OCI-LY7 (cell line): ENCODE data around the gene INPP5A. TPM values are rescaled to one million over a fixed set of nuclear protein-coding genes. Genes with fewer than 3 reads are reported as not detected.

Source experiments
- BruUV-seq: library from RNA; stranded (reverse); fragments of 400-500 nt; replicated peaks from 2 replicates; lab custom pipeline; 2021; lab: Mats Ljungman, UMichigan
- CTCF ChIA-PET: fragments of 300-600 bp; sonication (Branson Sonifier 250); formaldehyde crosslinking; loops from one replicate; lab custom pipeline; 2022; ENCODE audit warnings: antibody characterized with exemption; ENCODE audit not compliant: unreplicated experiment; lab: Charles Lee
- POLR2A ChIA-PET: fragments of 300-600 bp; sonication (Branson Sonifier 250); formaldehyde crosslinking; loops from one replicate; lab custom pipeline; 2022; ENCODE audit warnings: antibody characterized with exemption; lab: Charles Lee
- DNase-seq: peaks from one replicate; pipeline ENCODE4 v3.0.0-alpha.2; 2015; ENCODE audit warnings: low spot score
- H2AFZ ChIP-seq: fragments of 200-600 bp; sonication (generic), shearing (Covaris generic); 2 replicates; pipeline ENCODE4 v1.6.1; 2014; ENCODE audit warnings: mild to moderate bottlenecking, antibody characterized with exemption, low read length, moderate library complexity
- H3K27ac ChIP-seq: fragments of 200-600 bp; sonication (generic); 2 replicates; pipeline ENCODE4 v1.5.1; 2014; ENCODE audit warnings: mixed run types, low read depth, mild to moderate bottlenecking, moderate library complexity, low read length, inconsistent platforms; ENCODE audit not compliant: poor library complexity, severe bottlenecking
- H3K36me3 ChIP-seq: fragments of 200-600 bp; sonication (generic); 2 replicates; pipeline ENCODE4 v1.6.1; 2014; ENCODE audit warnings: mild to moderate bottlenecking, antibody characterized with exemption, low read length, moderate library complexity, mixed read lengths; ENCODE audit not compliant: insufficient read depth
- H3K4me1 ChIP-seq: fragments of 200-600 bp; sonication (generic); 2 replicates; pipeline ENCODE4 v1.5.1; 2014; ENCODE audit warnings: mild to moderate bottlenecking, low read length; ENCODE audit not compliant: insufficient read depth, poor library complexity, severe bottlenecking
- H3K4me2 ChIP-seq: fragments of 200-600 bp; sonication (generic); 2 replicates; pipeline ENCODE4 v1.6.1; 2014; ENCODE audit warnings: mild to moderate bottlenecking, low read length
- H3K4me3 ChIP-seq: fragments of 200-600 bp; sonication (generic); 2 replicates; pipeline ENCODE4 v1.5.1; 2014; ENCODE audit warnings: mild to moderate bottlenecking, low read depth, low read length; ENCODE audit not compliant: poor library complexity, severe bottlenecking
- H3K79me2 ChIP-seq: fragments of 200-600 bp; sonication (generic); 2 replicates; pipeline ENCODE4 v1.6.1; 2016; ENCODE audit warnings: low read depth, mild to moderate bottlenecking, low read length, moderate library complexity, mixed read lengths; ENCODE audit not compliant: insufficient read depth
- H3K9me2 ChIP-seq: fragments of 200-600 bp; sonication (generic); 2 replicates; pipeline ENCODE4 v1.6.1; 2016; ENCODE audit warnings: mild to moderate bottlenecking, low read length, mixed read lengths; ENCODE audit not compliant: insufficient read depth
- H3K9me3 ChIP-seq: fragments of 200-600 bp; sonication (generic); 2 replicates; pipeline ENCODE4 v1.6.1; 2014; ENCODE audit warnings: mild to moderate bottlenecking, mixed run types, low read length, mixed read lengths
- H4K20me1 ChIP-seq: fragments of 200-600 bp; sonication (generic); 2 replicates; pipeline ENCODE4 v1.6.1; 2014; ENCODE audit warnings: mild to moderate bottlenecking, antibody characterized with exemption, low read length, moderate library complexity, mixed read lengths; ENCODE audit not compliant: insufficient read depth
- EZH2phosphoT487 ChIP-seq: fragments of 200-600 bp; sonication (generic); IDR thresholded peaks from 2 replicates; pipeline ENCODE4 v1.6.1; 2018; ENCODE audit warnings: low read depth, borderline replicate concordance, mild to moderate bottlenecking, mixed run types, antibody characterized with exemption, low read length, moderate library complexity, mixed read lengths
- intact Hi-C: fragments of 100-400 bp; cut with micrococcal nuclease; formaldehyde crosslinking; loops from one replicate; pipeline ENCODE4 v1.10.0; 2022; ENCODE audit not compliant: unreplicated experiment
- total RNA-seq, 2 experiments: library from RNA; depleted of rRNA in 1 of 2; stranded (reverse); fragments of >200 nt in 1 of 2; shearing (Covaris generic) in 1 of 2; gene quantifications; 2 replicates each; pipeline ENCODE4 v1.2.3, GENCODE V29; 2014 to 2022
- TF ChIP-seq, protein P1 (sequence below): fragments of 200-600 bp; sonication (generic); conservative IDR thresholded peaks from 2 replicates; pipeline ENCODE4 v1.5.1; 2014; ENCODE audit warnings: mild to moderate bottlenecking, antibody characterized with exemption, low read length, moderate library complexity, mixed read lengths

The INPP5A gene
- total RNA-seq, 2 experiments from 2014 or later = 14.5 to 18.4 TPM

DNA sequence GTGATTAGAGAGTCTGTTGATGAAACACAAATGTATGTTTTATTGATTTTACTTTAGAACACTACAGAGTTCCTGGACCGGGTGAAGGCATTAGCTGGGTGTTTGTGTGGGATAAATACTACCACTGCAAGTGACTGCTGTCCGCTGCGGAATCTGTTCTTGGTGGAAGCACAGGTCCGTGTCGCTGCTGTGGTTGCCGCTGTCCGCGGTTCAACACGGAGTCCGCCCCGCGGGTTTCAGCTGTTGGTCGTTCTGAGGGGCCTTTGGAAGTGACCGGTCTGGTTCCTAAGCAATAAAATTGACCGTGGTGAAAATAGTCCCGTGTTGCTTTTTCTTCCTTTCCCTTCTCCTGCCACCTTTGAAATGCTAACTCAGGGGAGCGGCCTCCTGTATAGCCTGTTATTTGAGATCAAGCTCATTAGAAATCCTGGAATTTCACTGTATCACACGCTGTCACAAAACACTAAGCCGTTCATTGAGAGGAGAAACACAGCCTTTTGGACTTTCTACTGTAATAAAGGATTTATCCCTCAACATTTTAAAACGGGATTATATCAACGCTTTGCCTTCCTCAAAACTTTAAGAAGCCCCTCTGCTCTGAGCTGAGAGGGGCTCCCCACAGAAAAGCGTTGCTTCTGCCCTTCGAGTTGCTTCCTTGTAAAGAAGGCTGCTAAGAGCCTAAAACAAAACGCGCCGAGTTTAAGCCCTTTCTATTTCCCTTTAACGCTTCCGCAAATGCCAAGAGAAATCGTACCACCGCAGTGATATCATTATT, 245.8 kb downstream of the INPP5A start:
- H4K20me1 ChIP-seq = no peaks in the 10 kb centered on the region
- no peaks in the 10 kb centered on the region for H3K4me1 ChIP-seq
- intact Hi-C loops = no loop called here
- CTCF ChIA-PET = no interaction called here
- TF ChIP-seq EZH2phosphoT487 = no peak
- TF ChIP-seq, protein P1, sequence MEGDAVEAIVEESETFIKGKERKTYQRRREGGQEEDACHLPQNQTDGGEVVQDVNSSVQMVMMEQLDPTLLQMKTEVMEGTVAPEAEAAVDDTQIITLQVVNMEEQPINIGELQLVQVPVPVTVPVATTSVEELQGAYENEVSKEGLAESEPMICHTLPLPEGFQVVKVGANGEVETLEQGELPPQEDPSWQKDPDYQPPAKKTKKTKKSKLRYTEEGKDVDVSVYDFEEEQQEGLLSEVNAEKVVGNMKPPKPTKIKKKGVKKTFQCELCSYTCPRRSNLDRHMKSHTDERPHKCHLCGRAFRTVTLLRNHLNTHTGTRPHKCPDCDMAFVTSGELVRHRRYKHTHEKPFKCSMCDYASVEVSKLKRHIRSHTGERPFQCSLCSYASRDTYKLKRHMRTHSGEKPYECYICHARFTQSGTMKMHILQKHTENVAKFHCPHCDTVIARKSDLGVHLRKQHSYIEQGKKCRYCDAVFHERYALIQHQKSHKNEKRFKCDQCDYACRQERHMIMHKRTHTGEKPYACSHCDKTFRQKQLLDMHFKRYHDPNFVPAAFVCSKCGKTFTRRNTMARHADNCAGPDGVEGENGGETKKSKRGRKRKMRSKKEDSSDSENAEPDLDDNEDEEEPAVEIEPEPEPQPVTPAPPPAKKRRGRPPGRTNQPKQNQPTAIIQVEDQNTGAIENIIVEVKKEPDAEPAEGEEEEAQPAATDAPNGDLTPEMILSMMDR = no peak
- no peaks in the 10 kb centered on the region for H3K9me3 ChIP-seq
- no peaks in the 10 kb centered on the region for H3K9me2 ChIP-seq
- H3K4me3 ChIP-seq = no peak overlapping the region
- no peaks in the 10 kb centered on the region for H3K79me2 ChIP-seq
- POLR2A ChIA-PET = no interaction called here
- no peak overlapping the region for H3K4me2 ChIP-seq
- no peak overlapping the region for H2AFZ ChIP-seq
- no peak overlapping the region for H3K27ac ChIP-seq
- no peaks in the 10 kb centered on the region for H3K36me3 ChIP-seq
- no TSS peak for BruUV-seq
- DNase-seq = no peak

DNA sequence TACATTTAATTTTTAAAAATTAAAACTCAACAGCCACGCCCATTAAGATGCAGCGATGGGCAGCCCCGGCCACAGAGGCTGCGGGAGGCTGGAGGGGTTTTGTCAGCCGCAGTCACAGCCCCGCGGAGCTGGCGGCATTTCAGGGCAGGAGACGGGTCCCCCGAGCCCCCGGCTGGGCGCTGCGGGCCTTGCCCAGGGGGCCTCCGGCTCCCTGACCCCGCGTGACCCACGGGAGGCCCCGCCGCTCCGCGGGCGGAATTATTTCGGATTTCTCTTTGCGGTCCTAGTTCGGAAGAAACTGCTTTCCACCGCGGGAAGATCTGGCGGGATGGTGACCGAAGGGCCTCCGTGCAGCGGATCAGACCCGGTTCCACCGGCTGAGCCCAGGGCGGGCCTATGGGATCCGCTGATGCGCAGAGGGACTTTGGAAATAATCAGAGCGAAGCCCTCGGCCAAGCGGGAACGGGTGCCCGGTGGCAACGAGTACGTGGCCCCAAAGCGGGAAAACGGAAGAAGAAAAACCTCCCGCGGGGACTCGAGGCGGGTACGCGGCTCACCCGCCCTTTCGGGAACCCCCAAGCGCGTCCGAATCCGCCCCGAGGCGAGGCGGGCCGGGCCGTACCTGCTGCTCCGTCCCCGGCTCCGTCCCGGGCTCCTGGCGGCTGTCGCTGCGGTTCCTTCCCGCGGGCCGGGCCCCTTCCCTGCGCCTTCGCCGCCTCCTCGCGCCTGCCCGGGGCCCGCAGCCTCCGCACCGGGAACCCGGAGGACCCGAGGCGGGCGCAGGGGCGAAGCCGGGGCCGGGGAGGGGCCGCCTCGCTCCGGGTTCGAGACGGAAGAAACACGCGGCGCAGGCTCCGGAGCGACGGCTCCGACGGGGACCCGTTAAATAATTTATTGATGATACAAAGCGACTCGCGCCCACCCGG, 246.6 kb downstream of the INPP5A start:
- BruUV-seq = no TSS peak
- no peaks in the 10 kb centered on the region for H3K9me2 ChIP-seq
- intact Hi-C loops = no loop called here

More for the DNA sequence above, 246.6 kb downstream of the INPP5A start:
- ChIA-PET POLR2A (no interaction called here), CTCF (no interaction called here)
- TF ChIP-seq, protein P1 = no peak
- TF ChIP-seq EZH2phosphoT487 = no peak
- Histone ChIP-seq H3K36me3 (no peaks in the 10 kb centered on the region), H3K4me2 (no peak overlapping the region), H3K4me1 (no peaks in the 10 kb centered on the region), H2AFZ (no peak overlapping the region), H4K20me1 (no peaks in the 10 kb centered on the region), H3K79me2 (no peaks in the 10 kb centered on the region), H3K9me3 (no peaks in the 10 kb centered on the region), H3K27ac (no peak overlapping the region), H3K4me3 (no peak overlapping the region)
- DNase-seq = no peak
